RWPE1 (cell line): ENCODE data around the gene PRIMPOL.
A peak's percentile ranks its signal among the peaks of the same experiment; 100 is the strongest.

Experiments
- CTCF ChIA-PET: fragments of 350-600 bp; sonication (Branson Sonifier 250); formaldehyde crosslinking; extraction: SDS; loops from one replicate; lab custom pipeline; 2021; lab: Yijun Ruan, JAX
- POLR2A ChIA-PET: fragments of 400-600 bp; formaldehyde crosslinking; extraction: SDS; loops from one replicate; lab custom pipeline; 2020; ENCODE audit warnings: antibody characterized with exemption; ENCODE audit not compliant: low non-redundant PET; lab: Yijun Ruan, JAX
- DNase-seq: peaks from one replicate; pipeline ENCODE4 v3.0.0; 2012; ENCODE audit warnings: low spot score
- H3K27ac ChIP-seq: fragments of 450-650 bp; 2 replicates; pipeline ENCODE4 v1.5.1; 2017
- CTCF ChIP-seq: fragments of 450-650 bp; conservative IDR thresholded peaks from 2 replicates; pipeline ENCODE4 v1.5.1; 2017; ENCODE audit warnings: low read depth, mild to moderate bottlenecking

PRIMPOL gene

GRCh38 chr4:184715526-184715925, 66.0 kb downstream of the PRIMPOL start:
- H3K27ac ChIP-seq: no peak overlapping the region
- CTCF ChIA-PET: no interaction called here
- POLR2A ChIA-PET: no interaction called here
- no peak for DNase-seq
- TF ChIP-seq CTCF: no peak

GRCh38 chr4:184719407-184719806, 69.9 kb downstream of the PRIMPOL start:
- DNase-seq: no peak
- TF ChIP-seq CTCF: no peak
- no peak overlapping the region for H3K27ac ChIP-seq
- CTCF ChIA-PET: no interaction called here
- POLR2A ChIA-PET: no interaction called here

- no peak for TF ChIP-seq CTCF
- CTCF ChIA-PET: no interaction called here
- no peak for DNase-seq
- POLR2A ChIA-PET: no interaction called here
- no peak overlapping the region for H3K27ac ChIP-seq
Observed at GRCh38 chr4:184721254-184721653, 71.7 kb downstream of the PRIMPOL start.

- POLR2A ChIA-PET: no interaction called here
- CTCF ChIA-PET: no interaction called here
- TF ChIP-seq CTCF: 0 out of 2 replicates have a peak, but pooled peaks have one; percentile 5
- no peak overlapping the region for H3K27ac ChIP-seq
- DNase-seq: no peak
Observed at GRCh38 chr4:184722798-184723197, 73.3 kb downstream of the PRIMPOL start.

GRCh38 chr4:184727430-184727829, 77.9 kb downstream of the PRIMPOL start:
- DNase-seq: no peak
- ChIA-PET POLR2A (interaction anchor here (0.7 kb wide), 1 partner anchor 270 kb away, joined by 3 read pairs; no protein-coding TSS in a partner anchor), CTCF (no interaction called here)
- no peak for TF ChIP-seq CTCF
- H3K27ac ChIP-seq: no peak overlapping the region

GRCh38 chr4:184728858-184729257, 79.3 kb downstream of the PRIMPOL start:
- ChIA-PET POLR2A (no interaction called here), CTCF (no interaction called here)
- no peak overlapping the region for H3K27ac ChIP-seq
- no peak for DNase-seq
- TF ChIP-seq CTCF: no peak
